PC-9 (cell line): Measurements from ENCODE around the gene TAF4. TPM values are rescaled to one million over a fixed set of nuclear protein-coding genes. Genes with fewer than 3 reads are reported as not detected.

Experiments
- BruUV-seq: library from RNA; stranded (reverse); fragments of 400-500 nt; replicated peaks from 2 replicates; lab custom pipeline; 2021; lab: Mats Ljungman, UMichigan
- CTCF ChIA-PET: fragments of 300-600 bp; sonication (Branson Sonifier 250); formaldehyde crosslinking; loops from one replicate; lab custom pipeline; 2022; ENCODE audit warnings: antibody characterized with exemption; lab: Charles Lee
- POLR2A ChIA-PET: fragments of 300-600 bp; sonication (Branson Sonifier 250); formaldehyde crosslinking; loops from one replicate; lab custom pipeline; 2022; ENCODE audit warnings: antibody characterized with exemption; ENCODE audit not compliant: unreplicated experiment; lab: Charles Lee
- DNase-seq, 2 experiments: peaks; one replicate each; pipeline versions ENCODE4 v3.0.0 to v3.0.0-alpha.2; 2015 to 2022; ENCODE audit warnings: mixed read lengths in 1 of 2
- H2AFZ ChIP-seq: fragments of 200-600 bp; sonication (generic); 2 replicates; pipeline ENCODE4 v1.8.1; 2017; ENCODE audit warnings: antibody characterized with exemption
- H3F3A ChIP-seq: fragments of 200-600 bp; sonication (generic); 2 replicates; pipeline ENCODE4 v1.8.1; 2017; ENCODE audit warnings: antibody characterized with exemption, mild to moderate bottlenecking, low read depth; ENCODE audit not compliant: insufficient read depth
- H3K27ac ChIP-seq: fragments of 200-600 bp; sonication (generic); 2 replicates; pipeline ENCODE4 v1.6.1; 2016; ENCODE audit warnings: mixed run types
- H3K27me3 ChIP-seq: fragments of 200-600 bp; sonication (generic); 2 replicates; pipeline ENCODE4 v1.6.1; 2016; ENCODE audit warnings: low read depth, mixed run types; ENCODE audit not compliant: insufficient read depth
- H3K36me3 ChIP-seq: fragments of 200-600 bp; sonication (generic); 2 replicates; pipeline ENCODE4 v1.6.1; 2016; ENCODE audit warnings: low read depth, mixed run types
- H3K4me1 ChIP-seq: fragments of 200-600 bp; sonication (generic); replicated peaks from 2 replicates; pipeline ENCODE4 v1.6.1; 2016; ENCODE audit warnings: mixed run types; ENCODE audit not compliant: insufficient read depth
- H3K4me2 ChIP-seq: fragments of 200-600 bp; sonication (generic); 2 replicates; pipeline ENCODE4 v1.6.1; 2017; ENCODE audit warnings: mixed run types
- H3K4me3 ChIP-seq: fragments of 200-600 bp; sonication (generic); 2 replicates; pipeline ENCODE4 v1.6.1; 2016; ENCODE audit warnings: mixed run types
- H3K79me2 ChIP-seq: fragments of 200-600 bp; sonication (generic); 2 replicates; pipeline ENCODE4 v1.6.1; 2017; ENCODE audit warnings: low read depth, mixed run types
- H3K9me2 ChIP-seq: fragments of 200-600 bp; sonication (generic); 2 replicates; pipeline ENCODE4 v1.8.1; 2017; ENCODE audit warnings: mild to moderate bottlenecking; ENCODE audit not compliant: insufficient read depth
- H3K9me3 ChIP-seq: fragments of 200-600 bp; sonication (generic); 2 replicates; pipeline ENCODE4 v1.8.1; 2016; ENCODE audit warnings: low read depth; ENCODE audit not compliant: insufficient read depth
- H4K20me1 ChIP-seq: fragments of 200-600 bp; sonication (generic); 2 replicates; pipeline ENCODE4 v1.8.1; 2017; ENCODE audit not compliant: insufficient read depth
- CTCF ChIP-seq: fragments of 200-600 bp; sonication (generic); conservative IDR thresholded peaks from 2 replicates; pipeline ENCODE4 v1.6.1; 2017; ENCODE audit warnings: mixed run types, antibody characterized with exemption, mild to moderate bottlenecking, moderate library complexity
- EZH2 ChIP-seq: fragments of 200-600 bp; sonication (generic); IDR thresholded peaks from 2 replicates; pipeline ENCODE4 v1.8.0; 2017; ENCODE audit warnings: antibody characterized with exemption, low read depth
- intact Hi-C: fragments of 100-400 bp; cut with micrococcal nuclease; formaldehyde crosslinking; loops from one replicate; pipeline ENCODE4 v1.10.0; 2022; ENCODE audit not compliant: unreplicated experiment
- total RNA-seq: library from RNA; stranded (reverse); gene quantifications from 2 replicates; pipeline ENCODE4 v1.2.3, GENCODE V29; 2021

Gene TAF4
- total RNA-seq, 1 experiment from 2014 or later = 32.5 TPM

GRCh38 chr20:61950641-61951071 lies 115.0 kb downstream of the TAF4 start:
- Histone ChIP-seq H3K4me2 (no peak overlapping the region), H3K4me1 (no peaks in the 10 kb centered on the region), H3K79me2 (no peaks in the 10 kb centered on the region), H2AFZ (no peak overlapping the region), H3F3A (no peaks in the 10 kb centered on the region), H3K4me3 (no peak overlapping the region), H3K36me3 (no peaks in the 10 kb centered on the region), H4K20me1 (no peaks in the 10 kb centered on the region), H3K9me3 (no peaks in the 10 kb centered on the region), H3K27me3 (peaks cover 56% of the 10 kb centered on the region), H3K9me2 (no peaks in the 10 kb centered on the region), H3K27ac (no peak overlapping the region)
- POLR2A ChIA-PET = no interaction called here
- BruUV-seq = no TSS peak
- intact Hi-C loops = no loop called here
- CTCF ChIA-PET = no interaction called here
- no peak for DNase-seq
- TF ChIP-seq CTCF (no peak), EZH2 (no peak)

- Histone ChIP-seq H3F3A (no peaks in the 10 kb centered on the region), H3K36me3 (no peaks in the 10 kb centered on the region), H3K9me2 (no peaks in the 10 kb centered on the region), H3K27me3 (peaks cover 49% of the 10 kb centered on the region), H3K4me1 (no peaks in the 10 kb centered on the region), H3K4me2 (no peak overlapping the region), H2AFZ (no peak overlapping the region), H3K9me3 (no peaks in the 10 kb centered on the region), H3K27ac (no peak overlapping the region), H4K20me1 (no peaks in the 10 kb centered on the region), H3K4me3 (no peak overlapping the region), H3K79me2 (no peaks in the 10 kb centered on the region)
- intact Hi-C loops = no loop called here
- ChIA-PET POLR2A (interaction anchor here (0.6 kb wide), 1 partner anchor 24 kb away, joined by 3 read pairs; no protein-coding TSS in a partner anchor), CTCF (no interaction called here)
- no TSS peak for BruUV-seq
- no peak for TF ChIP-seq EZH2
- no peak for TF ChIP-seq CTCF
- no peak for DNase-seq
Observed at GRCh38 chr20:61949714-61950640, 115.7 kb downstream of the TAF4 start.

- intact Hi-C loops = no loop called here
- H3K27ac ChIP-seq = no peak overlapping the region
- no peaks in the 10 kb centered on the region for H3K36me3 ChIP-seq
- DNase-seq = no peak
- no peaks in the 10 kb centered on the region for H3K4me1 ChIP-seq
- no peak overlapping the region for H3K4me3 ChIP-seq
- no TSS peak for BruUV-seq
- H3K4me2 ChIP-seq = no peak overlapping the region
- TF ChIP-seq EZH2 (no peak), CTCF (no peak)
- peaks cover 43% of the 10 kb centered on the region for H3K27me3 ChIP-seq
- no peaks in the 10 kb centered on the region for H3F3A ChIP-seq
- no peaks in the 10 kb centered on the region for H3K9me3 ChIP-seq
- POLR2A ChIA-PET = interaction anchor here (0.6 kb wide), 1 partner anchor 24 kb away, joined by 3 read pairs; no protein-coding TSS in a partner anchor
- CTCF ChIA-PET = no interaction called here
- H3K9me2 ChIP-seq = no peaks in the 10 kb centered on the region
- H2AFZ ChIP-seq = no peak overlapping the region
- H3K79me2 ChIP-seq = no peaks in the 10 kb centered on the region
- H4K20me1 ChIP-seq = no peaks in the 10 kb centered on the region
Observed at GRCh38 chr20:61949363-61949713, 116.3 kb downstream of the TAF4 start.
